Neural cell (in vitro differentiated cells): ENCODE measurements around the gene TAF11L14.

Experiments used
- CTCF ChIP-seq: fragments of 450-650 bp; IDR thresholded peaks from 2 replicates; pipeline ENCODE4 v1.5.1; 2014; ENCODE audit warnings: antibody characterized with exemption, mild to moderate bottlenecking, moderate library complexity; ENCODE audit not compliant: poor library complexity, severe bottlenecking
- EZH2 ChIP-seq: fragments of 200-600, 300-800 bp; shearing (Covaris generic), sonication (generic); IDR thresholded peaks from 2 replicates; pipeline ENCODE4 v1.6.1; 2014; ENCODE audit warnings: antibody characterized with exemption, low read length, borderline replicate concordance, mild to moderate bottlenecking; ENCODE audit not compliant: insufficient read depth, poor library complexity, severe bottlenecking
- POLR2AphosphoS5 ChIP-seq: IDR thresholded peaks from 2 replicates; pipeline ENCODE4 v1.6.1; 2012
- RAD21 ChIP-seq: fragments of 450-650 bp; conservative IDR thresholded peaks from 2 replicates; pipeline ENCODE4 v1.6.1; 2014; ENCODE audit warnings: antibody characterized with exemption, mild to moderate bottlenecking, moderate library complexity
- TAF1 ChIP-seq: IDR thresholded peaks from 2 replicates; pipeline ENCODE4 v1.6.1; 2012; ENCODE audit warnings: low read depth

DNA sequence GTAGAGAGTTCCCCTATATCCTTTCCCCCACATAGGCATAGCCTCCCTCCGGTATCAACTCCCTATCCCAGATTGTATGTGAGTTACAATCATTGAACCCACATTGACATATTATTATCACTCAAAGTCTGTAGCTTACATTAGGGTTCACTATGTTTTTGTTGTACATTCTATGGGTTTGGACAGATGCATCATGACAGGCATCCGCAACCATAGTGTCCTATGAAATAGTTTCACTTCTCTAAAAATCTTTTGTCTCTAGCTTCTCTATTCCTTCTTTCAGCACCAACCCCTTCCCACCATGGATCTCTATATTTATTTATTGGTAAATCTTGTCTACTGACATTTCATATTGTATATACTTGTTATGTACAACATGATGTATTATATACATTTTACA, 31.6 kb downstream of the TAF11L14 start:
- TF ChIP-seq EZH2 (no peak), RAD21 (no peak), TAF1 (no peak), CTCF (no peak), POLR2AphosphoS5 (no peak)
